ENCODE measurements around the gene SSTR4.

The SSTR4 gene

GRCh38 chr20:23046431-23046830, 11.3 kb downstream of the SSTR4 start:
- peaks cover 14% of the 10 kb centered on the region for H3K27me3 Mint-ChIP-seq
- H3K27ac Mint-ChIP-seq = no peak overlapping the region
- H3K9me3 Mint-ChIP-seq (ENCODE audit: low read depth) = no peaks in the 10 kb centered on the region
- H3K36me3 Mint-ChIP-seq = no peaks in the 10 kb centered on the region
- H3K4me1 Mint-ChIP-seq (ENCODE audit: low read depth) = peaks cover 2% of the 10 kb centered on the region
- no peak overlapping the region for H3K4me3 Mint-ChIP-seq

GRCh38 chr20:23047001-23047737, 12.1 kb downstream of the SSTR4 start:
- Mint-ChIP-seq H3K27me3 (peaks cover 17% of the 10 kb centered on the region), H3K4me3 (no peak overlapping the region), H3K4me1 (ENCODE audit: low read depth) (peaks cover 2% of the 10 kb centered on the region), H3K36me3 (no peaks in the 10 kb centered on the region), H3K9me3 (ENCODE audit: low read depth) (no peaks in the 10 kb centered on the region), H3K27ac (no peak overlapping the region)

- Mint-ChIP-seq H3K36me3 (no peaks in the 10 kb centered on the region), H3K27me3 (peaks cover 21% of the 10 kb centered on the region), H3K4me3 (no peak overlapping the region), H3K9me3 (ENCODE audit: low read depth) (no peaks in the 10 kb centered on the region), H3K4me1 (ENCODE audit: low read depth) (peaks cover 2% of the 10 kb centered on the region), H3K27ac (no peak overlapping the region)
Observed at GRCh38 chr20:23047738-23048214, 12.7 kb downstream of the SSTR4 start.

- no peak overlapping the region for H3K27ac Mint-ChIP-seq
- peaks cover 2% of the 10 kb centered on the region for H3K4me1 Mint-ChIP-seq (ENCODE audit: low read depth)
- peaks cover 27% of the 10 kb centered on the region for H3K27me3 Mint-ChIP-seq
- no peaks in the 10 kb centered on the region for H3K9me3 Mint-ChIP-seq (ENCODE audit: low read depth)
- H3K36me3 Mint-ChIP-seq = no peaks in the 10 kb centered on the region
- H3K4me3 Mint-ChIP-seq = no peak overlapping the region
Observed at GRCh38 chr20:23048283-23049200, 13.4 kb downstream of the SSTR4 start.

- no peaks in the 10 kb centered on the region for H3K36me3 Mint-ChIP-seq
- H3K27me3 Mint-ChIP-seq = peaks cover 27% of the 10 kb centered on the region
- H3K4me1 Mint-ChIP-seq (ENCODE audit: low read depth) = peaks cover 2% of the 10 kb centered on the region
- H3K9me3 Mint-ChIP-seq (ENCODE audit: low read depth) = no peaks in the 10 kb centered on the region
- H3K4me3 Mint-ChIP-seq = no peak within 1 kb of the TSS
- no peak within 1 kb of the TSS for H3K27ac Mint-ChIP-seq
Observed at GRCh38 chr20:23049201-23050075, 14.3 kb downstream of the SSTR4 start, which contains the start of gene THBD. TSS of gene THBD (minus strand) at chr20:23049672. CDS start at chr20:23049504, 168 bp downstream.

DNA sequence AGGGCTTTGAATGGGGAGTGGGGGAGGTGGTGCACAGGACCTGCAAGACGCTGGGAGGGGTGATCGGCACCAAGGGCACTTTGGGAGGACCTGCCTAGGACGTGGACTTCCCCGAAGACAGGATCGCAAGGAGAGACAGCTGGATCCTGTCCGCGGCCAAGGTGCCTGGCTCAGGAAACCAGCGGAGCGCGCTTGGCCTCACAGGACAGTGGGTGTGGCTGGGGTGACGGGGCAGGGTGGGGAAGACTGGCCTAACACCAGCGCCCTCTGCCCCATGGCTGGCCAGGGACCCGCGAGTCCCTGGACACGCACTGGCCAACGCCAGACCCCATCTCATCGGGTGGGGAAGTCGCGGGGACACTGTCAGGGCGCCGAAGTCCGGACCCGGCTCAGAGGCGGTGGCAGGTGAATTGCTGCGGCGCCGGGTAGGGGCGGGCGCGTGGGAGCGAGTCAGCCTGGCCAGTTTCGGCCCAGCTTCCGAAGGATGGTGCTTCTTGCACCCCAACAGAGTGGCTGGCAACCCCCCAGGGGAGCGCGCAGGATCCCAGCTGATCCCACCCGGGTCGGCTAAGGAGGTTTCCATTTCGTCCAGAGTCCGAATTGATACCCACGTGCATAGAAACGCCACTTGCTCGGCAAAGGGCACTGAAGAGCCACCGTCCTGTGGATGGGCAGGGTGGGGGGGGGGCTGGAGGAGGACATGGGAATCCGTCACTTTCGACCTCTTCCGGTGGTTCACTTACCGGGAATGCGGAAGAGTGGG, 15.1 kb downstream of the SSTR4 start:
- Mint-ChIP-seq H3K4me3 (no peak overlapping the region), H3K27ac (no peak overlapping the region), H3K36me3 (no peaks in the 10 kb centered on the region), H3K27me3 (peaks cover 26% of the 10 kb centered on the region), H3K9me3 (ENCODE audit: low read depth) (no peaks in the 10 kb centered on the region), H3K4me1 (ENCODE audit: low read depth) (peaks cover 2% of the 10 kb centered on the region)

DNA sequence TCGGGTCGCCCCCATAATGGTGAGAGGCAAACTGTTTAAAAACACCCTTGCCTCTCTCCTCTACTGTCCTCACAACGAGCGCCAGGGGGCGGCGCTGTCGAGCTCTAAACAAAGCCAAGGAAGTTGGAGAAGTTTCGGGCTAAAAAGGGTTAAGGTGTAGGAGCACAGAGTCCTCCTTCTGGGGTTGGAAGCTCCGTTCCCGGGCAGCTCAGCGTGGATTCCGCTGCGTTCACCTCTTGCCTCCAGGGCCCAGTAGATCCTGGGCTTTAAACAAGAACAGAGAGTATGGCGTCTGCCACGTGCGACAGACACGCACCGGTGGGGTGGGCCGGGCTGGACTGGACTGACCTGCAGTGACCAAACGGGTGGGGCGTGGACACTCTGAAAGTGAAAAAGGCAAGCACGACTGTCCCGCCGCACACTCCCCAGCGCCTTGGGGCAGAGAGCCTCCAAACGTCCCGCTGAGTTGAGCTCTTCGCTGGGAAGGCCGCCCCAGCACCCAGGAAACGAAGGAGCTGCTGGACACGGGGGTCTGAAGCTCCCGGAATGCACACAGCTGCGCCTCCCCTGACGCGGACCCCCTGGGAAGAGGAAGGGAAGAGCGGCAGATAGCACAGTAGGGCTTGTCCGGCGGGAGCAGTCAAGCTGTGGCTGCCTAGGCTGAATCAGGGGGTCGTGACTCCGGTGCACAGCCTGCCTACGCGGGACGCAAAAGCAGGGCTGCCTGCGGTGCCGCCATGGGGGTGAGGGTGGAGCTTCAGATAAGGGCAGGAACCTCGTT, 15.9 kb downstream of the SSTR4 start:
- H3K27me3 Mint-ChIP-seq = peaks cover 21% of the 10 kb centered on the region
- no peaks in the 10 kb centered on the region for H3K9me3 Mint-ChIP-seq (ENCODE audit: low read depth)
- H3K4me1 Mint-ChIP-seq (ENCODE audit: low read depth) = peaks cover 2% of the 10 kb centered on the region
- H3K27ac Mint-ChIP-seq = no peak overlapping the region
- H3K4me3 Mint-ChIP-seq = no peak overlapping the region
- no peaks in the 10 kb centered on the region for H3K36me3 Mint-ChIP-seq

GRCh38 chr20:23052904-23053303, 17.8 kb downstream of the SSTR4 start:
- no peak overlapping the region for H3K4me3 Mint-ChIP-seq
- H3K4me1 Mint-ChIP-seq (ENCODE audit: low read depth) = no peaks in the 10 kb centered on the region
- H3K27ac Mint-ChIP-seq = no peak overlapping the region
- H3K27me3 Mint-ChIP-seq = peaks cover 14% of the 10 kb centered on the region
- H3K36me3 Mint-ChIP-seq = no peaks in the 10 kb centered on the region
- peaks cover 4% of the 10 kb centered on the region for H3K9me3 Mint-ChIP-seq (ENCODE audit: low read depth)

DNA sequence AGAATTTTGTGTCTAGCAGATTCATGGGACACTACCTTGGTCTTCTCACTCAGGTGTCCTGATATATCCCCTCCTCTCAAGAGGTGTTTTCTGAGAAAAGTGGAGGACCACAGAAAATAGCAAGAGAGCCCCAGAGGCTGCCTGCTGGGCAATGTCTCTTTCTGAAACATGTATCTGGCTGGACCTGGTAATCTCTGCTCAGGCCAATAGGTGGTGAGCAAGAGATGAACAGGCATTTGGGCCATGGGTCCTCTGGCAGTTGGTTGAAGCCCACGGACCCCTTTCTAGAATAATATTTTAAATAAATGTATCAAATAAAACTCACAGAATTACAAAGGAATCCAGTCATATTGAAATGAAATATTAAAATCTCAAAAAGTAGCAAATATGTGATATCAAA, 23.1 kb downstream of the SSTR4 start:
- Mint-ChIP-seq H3K27ac (no peak overlapping the region), H3K4me1 (ENCODE audit: low read depth) (no peaks in the 10 kb centered on the region), H3K4me3 (no peak overlapping the region), H3K27me3 (peaks cover 3% of the 10 kb centered on the region), H3K9me3 (ENCODE audit: low read depth) (peaks cover 4% of the 10 kb centered on the region), H3K36me3 (no peaks in the 10 kb centered on the region)

GRCh38 chr20:23059001-23059400, 23.9 kb downstream of the SSTR4 start:
- peaks cover 4% of the 10 kb centered on the region for H3K9me3 Mint-ChIP-seq (ENCODE audit: low read depth)
- no peak overlapping the region for H3K4me3 Mint-ChIP-seq
- H3K27ac Mint-ChIP-seq = no peak overlapping the region
- no peaks in the 10 kb centered on the region for H3K4me1 Mint-ChIP-seq (ENCODE audit: low read depth)
- no peaks in the 10 kb centered on the region for H3K36me3 Mint-ChIP-seq
- no peaks in the 10 kb centered on the region for H3K27me3 Mint-ChIP-seq

GRCh38 chr20:23059846-23060245, 24.7 kb downstream of the SSTR4 start:
- Mint-ChIP-seq H3K27ac (no peak overlapping the region), H3K27me3 (no peaks in the 10 kb centered on the region), H3K9me3 (ENCODE audit: low read depth) (peaks cover 4% of the 10 kb centered on the region), H3K4me3 (no peak overlapping the region), H3K36me3 (no peaks in the 10 kb centered on the region), H3K4me1 (ENCODE audit: low read depth) (no peaks in the 10 kb centered on the region)

- no peaks in the 10 kb centered on the region for H3K27me3 Mint-ChIP-seq
- H3K4me3 Mint-ChIP-seq = no peak overlapping the region
- no peaks in the 10 kb centered on the region for H3K36me3 Mint-ChIP-seq
- peaks cover 4% of the 10 kb centered on the region for H3K9me3 Mint-ChIP-seq (ENCODE audit: low read depth)
- H3K27ac Mint-ChIP-seq = no peak overlapping the region
- no peaks in the 10 kb centered on the region for H3K4me1 Mint-ChIP-seq (ENCODE audit: low read depth)
Observed at GRCh38 chr20:23060629-23061028, 25.5 kb downstream of the SSTR4 start.

- H3K4me1 Mint-ChIP-seq (ENCODE audit: low read depth) = no peaks in the 10 kb centered on the region
- H3K4me3 Mint-ChIP-seq = no peak overlapping the region
- H3K36me3 Mint-ChIP-seq = no peaks in the 10 kb centered on the region
- H3K9me3 Mint-ChIP-seq (ENCODE audit: low read depth) = peaks cover 4% of the 10 kb centered on the region
- H3K27me3 Mint-ChIP-seq = no peaks in the 10 kb centered on the region
- no peak overlapping the region for H3K27ac Mint-ChIP-seq
Observed at GRCh38 chr20:23061262-23061661, 26.1 kb downstream of the SSTR4 start.
